HG02840 (cell line): Measurements from ENCODE around the gene CFAP92.
A peak's percentile ranks its signal among the peaks of the same experiment; 100 is the strongest.
"Not testable (repeated sequence)": the region's sequence is repeated elsewhere in the genome, so short reads cannot be mapped to it uniquely, and the experiment has no call there.

Source experiments
- ATAC-seq: cut with Tn5 transposase; IDR thresholded peaks from one replicate; pipeline ENCODE4 v1.9.1; 2021; ENCODE audit warnings: mild to moderate bottlenecking, moderate library complexity, moderate number of reproducible peaks; ENCODE audit not compliant: unreplicated experiment, low FRiP score

The CFAP92 gene

GRCh38 chr3:128906804-128907525 lies 86.9 kb downstream of the CFAP92 start:
- no peak for ATAC-seq

DNA sequence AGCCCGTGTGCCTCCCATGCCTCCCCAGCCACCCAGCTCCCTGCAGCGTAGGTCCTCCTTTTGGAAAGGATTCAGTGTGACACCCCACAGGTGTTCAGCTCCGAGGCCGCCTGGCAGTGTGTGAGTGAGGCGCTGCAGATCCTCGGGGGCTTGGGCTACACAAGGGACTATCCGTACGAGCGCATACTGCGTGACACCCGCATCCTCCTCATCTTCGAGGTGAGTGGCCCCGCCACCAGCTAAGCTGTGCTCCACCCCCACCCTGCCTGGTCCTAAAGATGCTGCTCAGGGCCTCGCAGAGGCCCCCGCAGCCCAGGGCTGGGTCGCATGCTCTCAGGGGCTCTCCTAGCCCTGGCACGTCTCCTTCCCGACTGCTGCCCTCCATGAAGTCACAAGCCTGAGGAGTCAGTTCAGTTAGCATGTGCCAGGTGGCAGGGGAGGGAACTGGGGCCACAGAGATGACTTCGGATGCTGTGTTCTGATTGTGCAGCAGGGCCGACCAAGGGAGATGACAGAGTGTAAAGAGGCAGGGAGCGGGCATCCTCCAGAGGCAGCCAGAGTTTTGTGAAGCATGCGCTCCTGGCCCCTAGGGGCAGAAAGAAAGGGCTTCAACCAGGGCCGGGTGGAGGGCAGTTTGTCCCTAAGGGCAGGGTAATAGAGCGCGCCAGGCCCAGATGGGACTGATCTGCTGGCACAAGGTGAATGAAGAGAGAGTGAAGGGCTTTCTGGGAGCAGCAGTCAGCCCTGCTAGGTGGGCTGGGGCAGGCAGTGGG lies 87.7 kb downstream of the CFAP92 start:
- no peak for ATAC-seq

GRCh38 chr3:128903501-128903900 lies 90.4 kb downstream of the CFAP92 start:
- ATAC-seq = no peak

DNA sequence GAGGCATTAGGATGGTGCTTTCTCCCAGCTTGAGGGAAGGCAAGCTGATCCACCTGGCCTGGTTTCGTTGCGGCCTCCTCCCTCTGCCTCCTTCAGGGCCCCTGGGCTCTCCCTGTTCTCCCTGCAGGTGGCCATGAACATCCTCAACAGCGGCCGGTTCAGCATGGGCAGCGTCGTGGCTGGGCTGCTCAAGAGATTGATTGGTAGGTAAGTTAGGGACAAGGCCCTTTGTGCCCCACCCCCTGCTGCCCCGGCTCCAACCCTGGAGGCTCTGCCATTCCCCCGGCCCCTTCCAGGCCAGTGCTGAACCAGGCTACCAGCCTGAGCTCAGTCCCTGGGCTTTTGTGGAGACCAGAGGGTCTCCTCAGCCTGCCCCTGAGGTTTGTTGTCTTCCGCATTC lies 91.5 kb downstream of the CFAP92 start:
- ATAC-seq = no peak

- no peak for ATAC-seq
Observed at GRCh38 chr3:128895843-128896697, 97.8 kb downstream of the CFAP92 start.

DNA sequence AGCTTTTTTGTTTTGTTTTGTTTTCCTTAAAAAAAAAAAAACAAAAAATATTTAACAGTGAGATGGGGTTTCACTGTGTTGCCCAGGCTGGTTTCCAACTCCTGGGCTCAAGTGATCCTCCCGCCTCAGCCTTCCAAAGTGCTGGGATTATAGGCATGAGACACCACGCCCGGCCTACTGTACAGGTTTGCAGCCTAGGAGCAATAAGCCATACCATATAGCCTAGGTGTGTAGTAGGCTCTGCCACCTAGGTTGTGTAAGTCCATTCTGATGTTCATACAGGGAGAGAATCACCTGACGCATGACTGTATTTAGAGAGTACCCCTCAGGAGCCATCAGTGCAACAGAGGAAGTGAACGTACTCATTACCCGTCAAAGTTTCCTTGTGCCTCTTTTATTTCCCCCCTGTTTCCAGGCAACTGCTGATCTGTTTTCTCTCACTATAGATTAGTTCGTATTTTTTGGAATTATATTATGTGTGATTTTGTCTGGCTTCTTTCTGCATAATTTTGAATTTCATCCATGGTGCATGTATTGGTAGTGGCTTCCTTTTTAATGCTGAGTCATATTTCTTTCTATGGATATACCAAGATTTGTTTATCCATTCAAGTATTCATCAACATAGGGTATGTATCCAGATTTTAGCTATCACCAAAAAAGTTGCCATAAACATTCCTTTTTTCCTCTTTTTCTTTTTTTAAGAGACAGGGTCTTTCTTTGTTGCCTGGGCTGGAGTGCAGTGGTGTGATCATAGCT lies 104.6 kb downstream of the CFAP92 start:
- no peak for ATAC-seq

GRCh38 chr3:128884992-128885391 lies 108.9 kb downstream of the CFAP92 start:
- no peak for ATAC-seq

DNA sequence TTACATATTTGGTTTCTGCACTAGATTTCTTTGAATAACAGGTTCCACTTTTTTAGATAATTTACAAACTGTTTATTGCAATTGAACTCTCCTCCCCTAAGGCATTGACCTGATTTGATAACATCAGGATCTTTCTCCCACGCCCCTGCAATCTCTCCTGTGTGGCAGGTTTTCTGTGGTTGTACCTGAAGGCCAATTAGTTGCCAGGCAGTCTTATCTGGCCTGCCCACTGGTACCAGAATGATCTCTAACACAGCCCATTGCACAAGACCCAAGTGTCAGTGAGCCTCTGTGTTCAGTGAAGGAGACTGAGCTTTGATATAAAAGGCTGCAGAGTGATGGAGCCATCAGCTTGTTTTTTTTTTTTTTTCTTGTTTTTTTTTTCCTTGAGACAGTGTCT lies 111.2 kb downstream of the CFAP92 start:
- no peak for ATAC-seq

DNA sequence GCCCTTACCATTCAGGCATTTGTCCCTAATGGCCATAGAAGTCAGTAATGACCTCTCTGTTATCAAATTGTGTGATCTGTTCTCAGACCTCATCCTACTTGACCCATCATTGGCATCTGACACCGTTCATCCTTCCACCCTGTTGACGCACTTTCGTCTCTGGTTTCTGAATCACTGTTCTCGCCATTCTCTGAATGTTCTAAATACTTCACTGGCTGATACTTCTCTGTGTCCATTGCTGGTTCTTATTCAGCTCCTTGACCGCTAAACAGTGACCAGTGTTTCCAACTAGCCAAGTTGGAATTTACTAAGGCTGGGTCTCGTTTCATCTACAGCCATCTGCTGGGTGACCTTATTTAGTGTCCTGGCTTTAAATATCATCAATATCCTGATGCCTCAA lies 112.3 kb downstream of the CFAP92 start:
- no peak for ATAC-seq

GRCh38 chr3:128880455-128880854 lies 113.4 kb downstream of the CFAP92 start:
- not testable (repeated sequence) for ATAC-seq

DNA sequence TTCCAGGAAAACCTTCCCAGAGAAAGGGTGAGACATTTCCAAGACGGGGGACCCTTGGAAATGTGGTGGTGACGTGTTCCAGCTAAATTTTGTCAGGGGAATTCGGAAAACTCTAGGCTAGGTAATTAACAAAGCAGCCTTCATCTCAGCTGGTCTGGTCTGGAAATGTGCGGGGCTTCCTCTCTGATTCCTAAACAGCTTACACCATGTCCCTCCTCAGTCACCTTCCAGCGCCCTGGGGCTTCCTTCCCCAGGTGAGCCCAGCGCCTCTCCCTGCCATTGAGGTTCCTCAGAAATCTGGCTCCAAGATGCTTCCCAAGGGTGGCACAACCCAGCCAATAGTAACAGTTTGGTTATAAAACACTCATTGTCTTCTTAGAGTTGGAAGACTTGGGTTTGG lies 113.9 kb downstream of the CFAP92 start:
- ATAC-seq = no peak

GRCh38 chr3:128879125-128879969 lies 114.5 kb downstream of the CFAP92 start, which contains the start of gene ACAD9:
ACAD9 (plus strand) TSS chr3:128879620; CDS start chr3:128879692, 72 bp downstream.
- peak; percentile 93 for ATAC-seq

- ATAC-seq = peak; percentile 7
Observed at GRCh38 chr3:128878556-128879124, 115.2 kb downstream of the CFAP92 start.

DNA sequence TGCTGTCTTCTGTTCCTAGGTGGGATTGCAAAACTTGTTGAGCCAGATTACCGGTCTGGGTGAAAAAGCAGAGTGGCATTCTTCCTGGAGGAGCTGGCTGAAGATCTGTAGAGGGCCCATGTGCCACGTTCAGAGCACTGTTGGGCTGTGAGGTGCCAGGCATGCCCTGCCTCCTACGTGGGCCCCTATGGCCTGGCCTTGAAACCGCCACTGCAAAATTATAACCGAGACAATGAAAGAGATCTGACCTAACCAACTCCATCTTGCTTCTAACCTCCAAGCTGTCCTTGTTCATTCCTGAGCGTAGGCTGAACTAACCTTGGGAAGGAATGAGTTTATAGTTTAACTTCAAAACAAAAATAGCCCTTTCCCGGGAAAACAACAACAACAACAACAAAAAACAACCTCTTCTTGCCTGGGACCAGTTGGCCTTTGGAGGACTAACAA lies 115.8 kb downstream of the CFAP92 start:
- no peak for ATAC-seq

- ATAC-seq = no peak
Observed at GRCh38 chr3:128875556-128876120, 118.2 kb downstream of the CFAP92 start.

- ATAC-seq = no peak
Observed at GRCh38 chr3:128874481-128875180, 119.2 kb downstream of the CFAP92 start.

DNA sequence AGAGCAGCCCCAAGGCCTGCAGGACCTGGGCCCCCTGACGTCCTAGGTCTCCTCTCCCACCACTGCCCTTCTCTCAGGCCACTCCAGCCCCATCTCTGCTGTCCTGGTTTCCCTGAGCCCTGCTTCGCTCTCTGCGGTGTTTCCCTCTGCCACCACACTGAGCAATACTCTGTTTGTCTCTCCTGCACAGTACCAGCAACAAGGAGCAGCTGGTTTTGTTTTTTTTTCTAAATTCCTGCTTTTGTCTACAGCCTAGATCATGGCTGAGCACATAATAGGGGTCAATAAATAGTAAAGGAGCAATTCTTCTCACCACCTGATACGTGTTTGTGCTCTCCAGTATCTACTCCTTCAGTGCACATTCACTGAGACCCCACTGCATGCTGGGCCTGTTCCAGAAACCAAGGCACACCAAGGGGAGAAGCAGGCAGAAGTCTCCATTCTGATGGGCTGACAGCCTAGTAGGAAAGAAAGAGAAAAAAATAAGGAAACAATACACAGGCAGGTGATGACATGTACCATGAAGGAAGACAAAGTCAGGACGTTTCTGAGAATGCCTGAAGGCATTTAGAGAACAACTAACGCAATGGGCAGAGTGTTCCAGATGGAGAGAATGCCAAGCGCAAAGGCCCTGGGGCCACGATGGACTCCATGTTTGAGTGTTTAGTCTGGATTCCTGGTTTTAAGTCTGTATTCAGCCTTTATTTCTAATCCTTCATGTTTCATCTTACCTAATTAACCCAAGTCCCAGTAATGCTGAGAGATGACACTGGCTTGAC lies 120.4 kb downstream of the CFAP92 start:
- no peak for ATAC-seq
